CD4-positive, alpha-beta memory T cell (primary cell): Measurements from ENCODE around the gene SLC22A4. TPM values are rescaled to one million over a fixed set of nuclear protein-coding genes. Genes with fewer than 3 reads are reported as not detected.

Experiments used
- CTCF ChIA-PET: fragments of 350-600 bp; sonication (Branson Sonifier 250); formaldehyde crosslinking; loops from one replicate; lab custom pipeline; 2021; ENCODE audit warnings: inconsistent platforms; ENCODE audit not compliant: partially characterized antibody; lab: Charles Lee
- POLR2A ChIA-PET: fragments of 350-600 bp; sonication (Branson Sonifier 250); formaldehyde crosslinking; loops from one replicate; lab custom pipeline; 2021; ENCODE audit not compliant: partially characterized antibody; lab: Charles Lee
- DNase-seq, 5 donors: peaks; one replicate each; pipeline versions ENCODE4 v3.0.0 to v3.0.0-alpha.2; 2020 to 2022; ENCODE audit warnings: mixed read lengths in 1 of 5
- H3K27ac ChIP-seq: one replicate; pipeline ENCODE4 v1.7.0; 2013; ENCODE audit warnings: low read depth, low read length
- H3K27me3 ChIP-seq: 2 replicates; pipeline ENCODE4 v1.7.0; 2013; ENCODE audit warnings: mild to moderate bottlenecking, low read length, moderate library complexity; ENCODE audit not compliant: insufficient read depth
- H3K36me3 ChIP-seq: 2 replicates; pipeline ENCODE4 v1.7.0; 2013; ENCODE audit warnings: mild to moderate bottlenecking, low read length, moderate library complexity; ENCODE audit not compliant: insufficient read depth
- H3K4me1 ChIP-seq: 2 replicates; pipeline ENCODE4 v1.7.0; 2013; ENCODE audit warnings: mild to moderate bottlenecking, low read length, moderate library complexity; ENCODE audit not compliant: insufficient read depth
- H3K4me3 ChIP-seq, 2 donors: one replicate each; pipeline ENCODE4 v1.7.0; 2013; ENCODE audit warnings: low read length in 2 of 2, mild to moderate bottlenecking in 1 of 2
- H3K9me3 ChIP-seq, 2 donors: one replicate each; pipeline ENCODE4 v1.7.0; 2013; ENCODE audit warnings: low read length in 2 of 2, control low read depth in 1 of 2; ENCODE audit not compliant: control insufficient read depth in 1 of 2
- H3K27ac Mint-ChIP-seq, 7 donors: one replicate each; pipeline ENCODE4 v1.8.0; 2020 to 2021; ENCODE audit warnings: mixed read lengths in 7 of 7, mild to moderate bottlenecking in 6 of 7, inconsistent platforms in 3 of 7, moderate library complexity in 3 of 7
- H3K27me3 Mint-ChIP-seq, 2 donors: one replicate each; pipeline ENCODE4 v1.8.0; 2020 to 2021; ENCODE audit warnings: mixed read lengths in 2 of 2
- H3K36me3 Mint-ChIP-seq, 2 donors: one replicate each; pipeline ENCODE4 v1.8.0; 2020 to 2021; ENCODE audit warnings: mixed read lengths in 2 of 2, inconsistent platforms in 1 of 2, mild to moderate bottlenecking in 1 of 2
- H3K4me1 Mint-ChIP-seq, 4 donors: one replicate each; pipeline ENCODE4 v1.8.0; 2020 to 2021; ENCODE audit warnings: mixed read lengths in 4 of 4, mild to moderate bottlenecking in 1 of 4
- H3K4me3 Mint-ChIP-seq, 8 donors: one replicate each; pipeline ENCODE4 v1.8.0; 2020 to 2021; ENCODE audit warnings: mixed read lengths in 8 of 8, mild to moderate bottlenecking in 7 of 8, moderate library complexity in 6 of 8, inconsistent platforms in 3 of 8
- H3K9me3 Mint-ChIP-seq, 8 donors: one replicate each; pipeline ENCODE4 v1.8.0; 2020 to 2021; ENCODE audit warnings: mixed read lengths in 8 of 8, mild to moderate bottlenecking in 5 of 8, inconsistent platforms in 3 of 8, moderate library complexity in 1 of 8
- intact Hi-C: fragments of 100-400 bp; cut with micrococcal nuclease; formaldehyde crosslinking; loops from one replicate; pipeline ENCODE4 v1.15.1; 2023
- polyA plus RNA-seq, 2 donors: library from polyadenylated mRNA; unstranded; fragments of 300-500 nt; fragmentation: Illumina TruSeq; gene quantifications; one replicate each; pipeline ENCODE4 v1.2.3, GENCODE V29; 2021
- total RNA-seq, 2 experiments: library from RNA; stranded (reverse); gene quantifications; one replicate each; pipeline ENCODE4 v1.2.3, GENCODE V29; 2021

SLC22A4 gene
- total and polyA plus RNA-seq, 4 experiments from 2014 or later, result 0.22 TPM; not detected in 3

DNA sequence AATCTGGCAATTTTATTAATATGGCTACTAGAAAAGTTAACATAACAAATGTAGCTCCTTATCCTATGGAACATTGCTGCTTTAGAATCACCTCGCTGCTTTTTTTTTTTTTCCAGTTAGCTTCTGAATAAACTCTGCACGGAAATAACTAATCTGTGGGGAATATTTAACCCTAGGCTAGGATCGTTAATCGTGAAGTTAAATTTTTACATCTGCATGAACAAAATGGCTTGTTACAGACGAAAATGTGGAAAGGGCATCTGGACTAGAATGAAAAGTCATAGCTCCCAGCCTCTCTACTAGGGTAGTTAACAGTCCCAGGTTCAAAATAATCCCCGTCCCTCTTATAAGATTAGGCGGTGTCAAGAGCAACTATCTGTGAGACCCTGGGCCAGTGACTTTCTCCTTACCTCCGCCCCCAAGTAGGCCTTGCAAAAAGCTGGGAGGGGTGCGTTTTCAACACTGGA lies 74.8 kb downstream of the SLC22A4 start:
- H3K27ac Mint-ChIP-seq, result peak overlapping the region; percentile 58 to 93 (median 68)
- H3K4me1 Mint-ChIP-seq, result peaks cover 13 to 32% (median 24%) of the 10 kb centered on the region in 4 donors
- Histone ChIP-seq H3K36me3 (no peaks in the 10 kb centered on the region), H3K27ac (peak overlapping the region; percentile 74), H3K4me1 (peaks cover 31% of the 10 kb centered on the region), H3K27me3 (no peaks in the 10 kb centered on the region), H3K4me3 (peak overlapping the region in 1 of 2 donors; percentile 72), H3K9me3 (no peaks in the 10 kb centered on the region)
- CTCF ChIA-PET, result interaction anchor here (0.8 to 3.3 kb wide), 10 partner anchors 9 to 308 kb away, joined by 3 to 17 read pairs (median 4); partner anchors contain the start of genes IRF1 and SLC22A4
- DNase-seq, result peak in 1 of 5 donors; percentile 46
- POLR2A ChIA-PET, result interaction anchor here (0.9 to 2.9 kb wide), 16 partner anchors 8 to 378 kb away, joined by 3 to 30 read pairs (median 4); partner anchors contain the start of genes CCNI2, IRF1, KIF3A and RAD50
- peak overlapping the region; percentile 76 to 91 (median 86) for H3K4me3 Mint-ChIP-seq
- intact Hi-C loops, result loop anchor here (1.0 to 5.0 kb wide), 2 partner anchors 75 to 97 kb away; partner anchors contain the start of gene SLC22A4
- H3K36me3 Mint-ChIP-seq, result peaks cover 2 to 5% of the 10 kb centered on the region in 2 donors
- H3K9me3 Mint-ChIP-seq, result no peaks in the 10 kb centered on the region
- H3K27me3 Mint-ChIP-seq, result no peaks in the 10 kb centered on the region

DNA sequence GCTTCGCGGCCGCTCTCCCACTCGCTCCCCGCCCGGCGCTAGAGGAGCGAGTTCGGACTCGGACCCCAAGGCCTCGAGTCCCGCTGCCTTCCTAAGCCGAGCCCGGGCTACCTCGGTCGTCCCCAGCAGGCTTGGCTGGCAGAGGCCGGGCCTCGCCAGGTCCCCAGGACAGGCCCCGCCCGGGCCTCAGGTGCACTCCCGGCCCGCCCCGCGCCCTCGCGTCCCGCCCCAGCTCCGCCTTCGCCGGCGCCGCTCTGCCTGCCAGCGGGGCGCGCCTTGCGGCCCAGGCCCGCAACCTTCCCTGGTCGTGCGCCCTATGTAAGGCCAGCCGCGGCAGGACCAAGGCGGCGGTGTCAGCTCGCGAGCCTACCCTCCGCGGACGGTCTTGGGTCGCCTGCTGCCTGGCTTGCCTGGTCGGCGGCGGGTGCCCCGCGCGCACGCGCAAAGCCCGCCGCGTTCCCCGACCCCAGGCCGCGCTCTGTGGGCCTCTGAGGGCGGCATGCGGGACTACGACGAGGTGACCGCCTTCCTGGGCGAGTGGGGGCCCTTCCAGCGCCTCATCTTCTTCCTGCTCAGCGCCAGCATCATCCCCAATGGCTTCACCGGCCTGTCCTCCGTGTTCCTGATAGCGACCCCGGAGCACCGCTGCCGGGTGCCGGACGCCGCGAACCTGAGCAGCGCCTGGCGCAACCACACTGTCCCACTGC lies 75.4 kb downstream of the SLC22A4 start, which contains the start of gene SLC22A5:
Gene SLC22A5 (plus strand): TSS at position 237 of the 707 bp plus-strand sequence. CDS start 263 bp downstream, at position 500.
- ChIA-PET POLR2A (interaction anchor here (0.9 to 2.9 kb wide), 16 partner anchors 8 to 378 kb away, joined by 3 to 30 read pairs (median 4); partner anchors contain the start of genes CCNI2, IRF1, KIF3A and RAD50), CTCF (interaction anchor here (0.8 to 3.3 kb wide), 10 partner anchors 10 to 308 kb away, joined by 3 to 17 read pairs (median 4); partner anchors contain the start of genes IRF1 and SLC22A4)
- peaks cover 1 to 2% of the 10 kb centered on the region in 2 donors for H3K36me3 Mint-ChIP-seq
- H3K4me1 ChIP-seq, result peaks cover 31% of the 10 kb centered on the region
- peak within 1 kb of the TSS; percentile 20 to 72 for H3K4me3 ChIP-seq
- no peaks in the 10 kb centered on the region for H3K27me3 Mint-ChIP-seq
- H3K4me1 Mint-ChIP-seq, result peaks cover 13 to 32% (median 26%) of the 10 kb centered on the region in 4 donors
- H3K9me3 ChIP-seq, result no peaks in the 10 kb centered on the region
- intact Hi-C loops, result loop anchor here (1.0 to 5.0 kb wide), 2 partner anchors 75 to 97 kb away; partner anchors contain the start of gene SLC22A4
- H3K27ac ChIP-seq, result peak within 1 kb of the TSS; percentile 74
- H3K27me3 ChIP-seq, result no peaks in the 10 kb centered on the region
- peak within 1 kb of the TSS; percentile 83 to 91 (median 87) for H3K4me3 Mint-ChIP-seq
- peak; percentile 67 to 77 (median 72) for DNase-seq
- peak within 1 kb of the TSS; percentile 70 to 93 (median 88) for H3K27ac Mint-ChIP-seq
- no peaks in the 10 kb centered on the region for H3K36me3 ChIP-seq
- H3K9me3 Mint-ChIP-seq, result no peaks in the 10 kb centered on the region

DNA sequence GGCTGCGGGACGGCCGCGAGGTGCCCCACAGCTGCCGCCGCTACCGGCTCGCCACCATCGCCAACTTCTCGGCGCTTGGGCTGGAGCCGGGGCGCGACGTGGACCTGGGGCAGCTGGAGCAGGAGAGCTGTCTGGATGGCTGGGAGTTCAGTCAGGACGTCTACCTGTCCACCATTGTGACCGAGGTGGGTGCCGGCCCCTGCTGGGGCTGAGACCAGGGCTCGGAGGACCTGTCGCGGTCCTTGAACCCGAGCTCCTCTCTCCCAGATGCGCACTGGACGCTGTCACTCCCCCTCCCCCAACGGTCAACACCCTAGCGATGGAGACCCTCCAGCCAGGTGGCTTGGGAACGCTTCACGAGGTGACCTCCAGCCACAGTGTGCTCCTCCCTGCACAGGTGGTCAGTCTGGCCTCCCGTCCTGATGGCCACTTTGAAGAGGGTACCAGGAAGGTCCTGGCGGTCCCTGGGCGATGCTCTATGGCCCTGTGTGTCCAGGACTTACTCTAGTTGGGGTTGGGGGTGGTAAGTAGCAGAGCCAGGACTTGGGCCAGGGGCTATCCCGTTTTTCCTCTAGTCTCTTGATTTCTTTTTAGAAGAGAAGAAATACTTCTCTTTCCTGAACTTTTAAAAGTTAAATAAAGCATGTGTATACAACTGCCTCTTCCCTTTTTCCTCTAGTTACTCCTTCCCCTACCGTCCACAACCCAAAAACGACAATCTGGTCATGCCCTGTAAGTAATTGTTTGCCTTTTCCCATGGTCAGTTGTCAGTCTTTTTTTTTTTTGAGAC lies 76.2 kb downstream of the SLC22A4 start:
- H3K36me3 Mint-ChIP-seq, result peaks cover 0 to 2% of the 10 kb centered on the region in 2 donors
- peaks cover 31% of the 10 kb centered on the region for H3K4me1 ChIP-seq
- H3K4me3 ChIP-seq, result peak overlapping the region; percentile 20 to 72
- ChIA-PET CTCF (interaction anchor here (1.1 to 3.3 kb wide), 5 partner anchors 16 to 305 kb away, joined by 3 to 17 read pairs (median 7); partner anchors contain the start of gene SLC22A4), POLR2A (interaction anchor here (1.0 to 2.9 kb wide), 9 partner anchors 9 to 186 kb away, joined by 3 to 30 read pairs (median 6); partner anchors contain the start of genes IRF1 and RAD50)
- peak overlapping the region; percentile 74 for H3K27ac ChIP-seq
- no peaks in the 10 kb centered on the region for H3K36me3 ChIP-seq
- peak overlapping the region; percentile 83 to 91 (median 87) for H3K4me3 Mint-ChIP-seq
- H3K27me3 ChIP-seq, result no peaks in the 10 kb centered on the region
- H3K27ac Mint-ChIP-seq, result peak overlapping the region; percentile 76 to 90 (median 81)
- no peaks in the 10 kb centered on the region for H3K27me3 Mint-ChIP-seq
- H3K4me1 Mint-ChIP-seq, result peaks cover 13 to 32% (median 26%) of the 10 kb centered on the region in 4 donors
- H3K9me3 ChIP-seq, result no peaks in the 10 kb centered on the region
- no peaks in the 10 kb centered on the region for H3K9me3 Mint-ChIP-seq
- peak in 1 of 5 donors; percentile 49 for DNase-seq
- intact Hi-C loops, result no loop called here

DNA sequence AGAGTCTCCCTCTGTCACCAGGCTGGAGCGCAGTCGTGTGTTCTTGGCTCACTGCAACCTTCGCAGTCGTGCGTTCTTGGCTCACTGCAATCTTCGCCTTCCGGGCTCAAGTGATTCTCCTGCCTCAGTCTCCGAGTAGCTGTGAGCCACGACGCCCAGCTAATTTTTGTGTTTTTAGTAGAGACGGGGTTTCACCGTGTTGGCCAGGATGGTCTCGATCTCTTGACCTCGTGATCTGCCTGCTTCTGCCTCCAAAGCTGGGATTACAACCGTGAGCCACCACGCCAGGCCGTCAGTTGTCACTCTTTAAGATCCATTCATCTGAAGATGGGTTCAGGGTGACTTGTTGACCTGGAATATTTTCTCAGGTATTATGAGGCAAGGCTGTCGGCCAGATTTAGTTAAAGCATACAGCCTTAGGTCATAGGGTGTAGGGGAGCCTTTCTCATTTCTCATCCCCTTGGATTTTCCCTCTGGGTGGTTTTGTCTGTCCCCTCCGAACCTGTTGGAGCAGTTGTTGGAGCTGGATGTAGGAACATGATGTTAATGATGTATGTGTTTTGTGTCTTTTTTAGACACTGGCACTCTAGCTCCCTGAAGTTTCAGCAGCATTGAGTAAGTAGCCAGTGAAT lies 76.9 kb downstream of the SLC22A4 start:
- Mint-ChIP-seq H3K27me3 (no peaks in the 10 kb centered on the region), H3K4me1 (peaks cover 13 to 32% (median 26%) of the 10 kb centered on the region in 4 donors), H3K27ac (peak overlapping the region; percentile 76 to 90 (median 82)), H3K4me3 (peak overlapping the region; percentile 83 to 91 (median 87)), H3K36me3 (peaks cover 0 to 2% of the 10 kb centered on the region in 2 donors), H3K9me3 (no peaks in the 10 kb centered on the region)
- Histone ChIP-seq H3K27ac (no peak overlapping the region), H3K36me3 (no peaks in the 10 kb centered on the region), H3K4me3 (no peak overlapping the region), H3K4me1 (peaks cover 31% of the 10 kb centered on the region), H3K27me3 (no peaks in the 10 kb centered on the region), H3K9me3 (no peaks in the 10 kb centered on the region)
- intact Hi-C loops, result no loop called here
- POLR2A ChIA-PET, result no interaction called here
- DNase-seq, result no peak
- CTCF ChIA-PET, result interaction anchor here (0.9 to 1.7 kb wide), 3 partner anchors 10 to 449 kb away, joined by 3 to 5 read pairs (median 3); no protein-coding TSS in a partner anchor

DNA sequence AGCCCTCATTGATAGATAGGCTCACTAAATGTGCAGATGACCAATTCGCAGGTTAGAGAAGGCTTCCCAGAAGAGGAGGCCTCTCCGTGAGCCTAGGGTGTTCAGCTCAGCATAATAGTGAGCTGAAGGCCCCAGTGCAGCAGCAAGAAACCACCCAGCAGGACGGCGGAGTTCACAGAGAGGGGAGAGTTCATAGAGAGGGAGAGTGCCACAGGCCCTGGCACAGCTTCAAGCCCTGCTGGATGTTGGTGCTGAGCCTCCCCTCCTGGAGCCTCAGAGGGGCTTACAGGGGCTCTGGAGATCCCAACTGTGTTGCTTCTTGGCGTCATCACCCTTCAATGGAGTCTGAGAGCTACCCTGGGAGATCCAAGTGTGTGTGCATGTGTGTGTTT lies 77.4 kb downstream of the SLC22A4 start:
- H3K27me3 Mint-ChIP-seq, result no peaks in the 10 kb centered on the region
- POLR2A ChIA-PET, result no interaction called here
- H3K36me3 ChIP-seq, result no peaks in the 10 kb centered on the region
- H3K27me3 ChIP-seq, result no peaks in the 10 kb centered on the region
- H3K36me3 Mint-ChIP-seq, result peaks cover 0 to 2% of the 10 kb centered on the region in 2 donors
- peak overlapping the region in 7 of 8 donors; percentile 25 to 91 (median 86) for H3K4me3 Mint-ChIP-seq
- H3K4me3 ChIP-seq, result no peak overlapping the region
- H3K4me1 Mint-ChIP-seq, result peaks cover 13 to 32% (median 26%) of the 10 kb centered on the region in 4 donors
- DNase-seq, result no peak
- H3K27ac Mint-ChIP-seq, result peak overlapping the region in 6 of 7 donors; percentile 15 to 90 (median 69)
- intact Hi-C loops, result no loop called here
- no peaks in the 10 kb centered on the region for H3K9me3 Mint-ChIP-seq
- no peaks in the 10 kb centered on the region for H3K9me3 ChIP-seq
- CTCF ChIA-PET, result interaction anchor here (0.9 to 1.7 kb wide), 4 partner anchors 9 to 449 kb away, joined by 3 to 5 read pairs (median 3); no protein-coding TSS in a partner anchor
- H3K27ac ChIP-seq, result no peak overlapping the region
- peaks cover 31% of the 10 kb centered on the region for H3K4me1 ChIP-seq

DNA sequence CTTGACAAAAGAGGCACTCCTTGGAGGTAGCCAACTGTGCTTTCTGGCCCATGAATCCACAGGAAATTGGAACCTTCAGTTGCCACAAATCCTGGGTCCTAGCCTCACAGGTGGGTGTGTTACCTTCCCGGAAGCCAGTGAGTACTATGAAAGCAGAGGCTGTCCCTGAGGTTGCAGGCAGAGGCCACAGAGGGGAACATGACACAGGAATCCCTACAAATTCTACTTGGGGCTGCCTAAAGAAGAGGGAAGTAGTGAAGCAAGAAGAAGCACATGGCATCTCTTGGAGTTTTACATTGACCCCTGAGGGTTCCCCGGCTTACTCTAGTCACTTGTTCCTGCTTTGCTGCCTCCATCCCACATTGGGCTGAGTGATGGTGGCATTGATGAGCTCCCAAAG lies 77.9 kb downstream of the SLC22A4 start:
- Histone ChIP-seq H3K9me3 (no peaks in the 10 kb centered on the region), H3K4me3 (no peak overlapping the region), H3K27ac (no peak overlapping the region), H3K27me3 (no peaks in the 10 kb centered on the region), H3K4me1 (peaks cover 31% of the 10 kb centered on the region), H3K36me3 (no peaks in the 10 kb centered on the region)
- Mint-ChIP-seq H3K27ac (peak overlapping the region in 1 of 7 donors; percentile 42), H3K36me3 (peaks cover 0 to 2% of the 10 kb centered on the region in 2 donors), H3K4me3 (peak overlapping the region in 2 of 8 donors; percentile 25 to 41), H3K4me1 (peaks cover 13 to 32% (median 26%) of the 10 kb centered on the region in 4 donors), H3K27me3 (no peaks in the 10 kb centered on the region), H3K9me3 (no peaks in the 10 kb centered on the region)
- POLR2A ChIA-PET, result no interaction called here
- CTCF ChIA-PET, result interaction anchor here (1.1 to 1.7 kb wide), 4 partner anchors 9 to 128 kb away, joined by 3 to 5 read pairs (median 4); no protein-coding TSS in a partner anchor
- intact Hi-C loops, result no loop called here
- no peak for DNase-seq
